Measurements from ENCODE around the gene DDX60.

Gene DDX60

DNA sequence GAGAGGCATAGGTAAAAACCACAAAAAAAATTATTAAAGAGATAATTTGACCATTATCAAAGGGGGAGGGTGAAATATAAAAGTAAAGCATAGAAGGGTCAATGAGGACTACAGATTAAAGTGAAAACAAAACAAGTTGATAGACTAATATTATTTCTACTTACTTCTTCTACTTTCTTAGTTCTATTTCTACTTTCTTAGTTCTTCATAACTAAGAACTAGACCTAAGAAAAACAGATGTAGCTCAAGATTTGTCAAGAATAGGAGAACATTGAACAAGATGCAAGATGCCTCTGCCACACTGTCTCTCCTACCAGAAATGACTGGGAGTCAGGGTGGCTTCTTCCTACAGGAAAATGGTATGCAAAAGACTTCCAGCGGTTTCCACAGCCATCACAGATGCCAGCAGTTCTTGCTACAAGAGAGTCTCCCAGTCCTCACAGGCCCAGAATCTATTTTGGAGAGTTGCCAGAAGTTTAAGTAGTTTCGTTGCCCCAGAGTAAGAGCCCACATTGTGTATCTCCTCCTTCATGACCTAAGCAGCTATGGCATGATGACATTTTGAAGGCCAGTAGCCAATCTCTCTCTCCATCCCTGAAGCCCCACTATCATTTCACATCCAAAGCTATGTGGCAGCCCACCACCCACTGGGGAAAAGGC lies 42.9 kb upstream of the DDX60 start:
- Histone ChIP-seq H3K9ac (ENCODE audit: low read length) (no peak overlapping the region), H3K27ac (ENCODE audit: low read depth, low read length) (no peak overlapping the region), H2AK5ac (ENCODE audit: low read length) (no peak overlapping the region), H3K9me3 (ENCODE audit: insufficient read depth, low read depth, low read length) (no peaks in the 10 kb centered on the region), H2BK5ac (ENCODE audit: low read depth, low read length, poor library complexity) (no peak overlapping the region), H4K91ac (ENCODE audit: low read depth, low read length) (no peak overlapping the region), H3K4me1 (ENCODE audit: control insufficient read depth in 1 of 2, insufficient read depth in 2 of 2, low read length in 2 of 2) (no peaks in the 10 kb centered on the region), H4K12ac (ENCODE audit: low read depth, low read length) (no peak overlapping the region), H3K79me1 (ENCODE audit: low read length) (no peaks in the 10 kb centered on the region), H3K4ac (ENCODE audit: low read depth, low read length) (no peak overlapping the region), H2BK12ac (ENCODE audit: low read length) (no peak overlapping the region), H3K4me3 (ENCODE audit: low read depth, low read length) (no peak overlapping the region), H2BK120ac (ENCODE audit: insufficient read depth, low read length, poor library complexity) (no peak overlapping the region), H3K36me3 (ENCODE audit: control insufficient read depth in 1 of 2, insufficient read depth in 2 of 2, low read length in 2 of 2) (no peaks in the 10 kb centered on the region), H3K4me2 (ENCODE audit: low read length) (no peak overlapping the region), H3K18ac (ENCODE audit: low read length) (no peak overlapping the region), H2AFZ (ENCODE audit: insufficient read depth, low read length, poor library complexity) (no peak overlapping the region), H3K27me3 (ENCODE audit: insufficient read depth, low read length) (no peaks in the 10 kb centered on the region), H4K8ac (ENCODE audit: low read depth, low read length) (no peak overlapping the region), H3K23ac (ENCODE audit: low read length) (no peak overlapping the region), H3K14ac (ENCODE audit: low read length) (no peak overlapping the region), H3K79me2 (ENCODE audit: control insufficient read depth, insufficient read depth, low read length, poor library complexity) (no peaks in the 10 kb centered on the region)
- DNase-seq, result no peak
- no CpG with 5 or more reads among the region's 2 CpGs for WGBS (ENCODE audit: extremely low coverage, insufficient coverage, insufficient read length)

DNA sequence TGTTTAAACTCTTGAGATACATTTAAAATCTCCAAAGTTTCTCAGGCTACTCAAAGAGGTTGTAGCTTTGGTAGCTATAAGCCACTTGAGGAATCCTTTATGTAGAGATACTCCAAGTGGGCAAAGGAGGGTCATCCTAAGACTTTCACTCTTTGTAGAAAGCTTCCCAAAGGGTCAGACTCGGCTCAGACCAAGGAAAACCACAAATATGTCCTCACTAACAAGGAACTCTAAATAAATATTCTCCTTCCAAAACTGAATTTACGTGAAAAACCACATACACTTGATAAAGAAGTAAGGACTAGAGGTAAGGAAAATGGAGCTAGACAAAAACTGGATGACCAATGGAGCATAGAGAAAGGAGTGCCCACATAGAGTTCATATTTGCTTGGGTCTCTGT lies 41.7 kb upstream of the DDX60 start:
- no peak overlapping the region for H4K8ac ChIP-seq (ENCODE audit: low read depth, low read length)
- H3K79me2 ChIP-seq (ENCODE audit: control insufficient read depth, insufficient read depth, low read length, poor library complexity), result no peaks in the 10 kb centered on the region
- no peak overlapping the region for H2BK5ac ChIP-seq (ENCODE audit: low read depth, low read length, poor library complexity)
- H3K79me1 ChIP-seq (ENCODE audit: low read length), result no peaks in the 10 kb centered on the region
- no peak overlapping the region for H4K12ac ChIP-seq (ENCODE audit: low read depth, low read length)
- no CpG with 5 or more reads among the region's 2 CpGs for WGBS (ENCODE audit: extremely low coverage, insufficient coverage, insufficient read length)
- H3K4ac ChIP-seq (ENCODE audit: low read depth, low read length), result no peak overlapping the region
- H3K36me3 ChIP-seq (ENCODE audit: control insufficient read depth in 1 of 2, insufficient read depth in 2 of 2, low read length in 2 of 2), result no peaks in the 10 kb centered on the region
- no peak overlapping the region for H2AFZ ChIP-seq (ENCODE audit: insufficient read depth, low read length, poor library complexity)
- no peaks in the 10 kb centered on the region for H3K9me3 ChIP-seq (ENCODE audit: insufficient read depth, low read depth, low read length)
- H3K27ac ChIP-seq (ENCODE audit: low read depth, low read length), result no peak overlapping the region
- no peak overlapping the region for H3K9ac ChIP-seq (ENCODE audit: low read length)
- H3K23ac ChIP-seq (ENCODE audit: low read length), result no peak overlapping the region
- no peak overlapping the region for H3K4me3 ChIP-seq (ENCODE audit: low read depth, low read length)
- no peak overlapping the region for H4K91ac ChIP-seq (ENCODE audit: low read depth, low read length)
- no peak overlapping the region for H2BK12ac ChIP-seq (ENCODE audit: low read length)
- no peaks in the 10 kb centered on the region for H3K27me3 ChIP-seq (ENCODE audit: insufficient read depth, low read length)
- no peak for DNase-seq
- no peak overlapping the region for H2AK5ac ChIP-seq (ENCODE audit: low read length)
- no peak overlapping the region for H2BK120ac ChIP-seq (ENCODE audit: insufficient read depth, low read length, poor library complexity)
- no peaks in the 10 kb centered on the region for H3K4me1 ChIP-seq (ENCODE audit: control insufficient read depth in 1 of 2, insufficient read depth in 2 of 2, low read length in 2 of 2)
- H3K14ac ChIP-seq (ENCODE audit: low read length), result no peak overlapping the region
- H3K18ac ChIP-seq (ENCODE audit: low read length), result no peak overlapping the region
- no peak overlapping the region for H3K4me2 ChIP-seq (ENCODE audit: low read length)

DNA sequence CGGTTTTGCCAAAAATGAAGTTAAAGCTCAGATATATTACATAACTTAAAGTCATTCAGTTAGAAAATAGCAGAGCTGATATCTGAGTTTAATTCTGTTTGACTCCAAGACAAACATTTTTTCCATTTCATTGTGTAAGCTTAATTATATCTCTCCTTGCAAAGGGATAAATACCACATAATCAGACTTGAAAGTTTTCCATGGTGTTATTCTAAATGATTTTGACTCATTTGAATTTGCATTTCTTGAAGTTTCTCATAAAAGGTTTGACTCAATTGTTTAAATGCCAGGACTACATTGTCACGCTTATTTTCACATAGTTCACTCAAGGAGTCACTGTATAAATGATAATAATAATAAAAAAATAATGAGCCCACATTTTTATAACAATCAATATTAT lies 39.4 kb upstream of the DDX60 start:
- Histone ChIP-seq H4K12ac (ENCODE audit: low read depth, low read length) (no peak overlapping the region), H2BK12ac (ENCODE audit: low read length) (no peak overlapping the region), H3K4ac (ENCODE audit: low read depth, low read length) (no peak overlapping the region), H3K23ac (ENCODE audit: low read length) (no peak overlapping the region), H3K9me3 (ENCODE audit: insufficient read depth, low read depth, low read length) (peaks cover 2% of the 10 kb centered on the region), H3K79me2 (ENCODE audit: control insufficient read depth, insufficient read depth, low read length, poor library complexity) (no peaks in the 10 kb centered on the region), H3K36me3 (ENCODE audit: control insufficient read depth in 1 of 2, insufficient read depth in 2 of 2, low read length in 2 of 2) (no peaks in the 10 kb centered on the region), H3K4me2 (ENCODE audit: low read length) (no peak overlapping the region), H3K18ac (ENCODE audit: low read length) (no peak overlapping the region), H2BK120ac (ENCODE audit: insufficient read depth, low read length, poor library complexity) (no peak overlapping the region), H2AFZ (ENCODE audit: insufficient read depth, low read length, poor library complexity) (no peak overlapping the region), H3K79me1 (ENCODE audit: low read length) (no peaks in the 10 kb centered on the region), H3K27ac (ENCODE audit: low read depth, low read length) (no peak overlapping the region), H3K27me3 (ENCODE audit: insufficient read depth, low read length) (no peaks in the 10 kb centered on the region), H4K8ac (ENCODE audit: low read depth, low read length) (no peak overlapping the region), H3K4me3 (ENCODE audit: low read depth, low read length) (no peak overlapping the region), H3K14ac (ENCODE audit: low read length) (no peak overlapping the region), H2BK5ac (ENCODE audit: low read depth, low read length, poor library complexity) (no peak overlapping the region), H4K91ac (ENCODE audit: low read depth, low read length) (no peak overlapping the region), H2AK5ac (ENCODE audit: low read length) (no peak overlapping the region), H3K9ac (ENCODE audit: low read length) (no peak overlapping the region), H3K4me1 (ENCODE audit: control insufficient read depth in 1 of 2, insufficient read depth in 2 of 2, low read length in 2 of 2) (no peaks in the 10 kb centered on the region)
- no CpG with 5 or more reads among the region's 2 CpGs for WGBS (ENCODE audit: extremely low coverage, insufficient coverage, insufficient read length)
- DNase-seq, result peak in 1 of 2 donors; percentile 22

DNA sequence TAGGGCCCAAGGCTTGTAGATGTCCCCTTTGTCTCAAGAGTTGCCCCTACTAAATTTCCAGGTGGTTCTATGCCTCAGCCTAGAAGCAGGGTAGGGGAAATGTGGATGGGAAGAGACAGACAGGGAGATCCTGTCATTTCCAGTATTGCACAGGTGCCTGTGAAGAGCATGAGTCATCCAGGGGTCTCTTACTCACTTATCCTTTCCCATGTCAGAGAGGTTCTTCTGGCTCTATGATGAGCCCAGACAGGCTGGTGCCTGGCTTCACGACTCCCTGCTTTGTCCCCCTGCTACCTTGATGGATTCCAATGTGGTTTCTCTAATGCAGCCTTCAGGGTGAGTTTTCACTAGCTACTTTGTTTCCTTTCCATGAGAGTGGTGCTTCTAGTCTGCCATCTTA lies 35.2 kb upstream of the DDX60 start:
- H2AFZ ChIP-seq (ENCODE audit: insufficient read depth, low read length, poor library complexity), result no peak overlapping the region
- H3K23ac ChIP-seq (ENCODE audit: low read length), result no peak overlapping the region
- no peak overlapping the region for H3K4me2 ChIP-seq (ENCODE audit: low read length)
- H3K4me3 ChIP-seq (ENCODE audit: low read depth, low read length), result no peak overlapping the region
- H3K14ac ChIP-seq (ENCODE audit: low read length), result no peak overlapping the region
- peak; percentile 1 to 13 for DNase-seq
- H3K36me3 ChIP-seq (ENCODE audit: control insufficient read depth in 1 of 2, insufficient read depth in 2 of 2, low read length in 2 of 2), result no peaks in the 10 kb centered on the region
- peaks cover 2% of the 10 kb centered on the region for H3K9me3 ChIP-seq (ENCODE audit: insufficient read depth, low read depth, low read length)
- no peaks in the 10 kb centered on the region for H3K79me1 ChIP-seq (ENCODE audit: low read length)
- no peak overlapping the region for H2BK120ac ChIP-seq (ENCODE audit: insufficient read depth, low read length, poor library complexity)
- no peaks in the 10 kb centered on the region for H3K79me2 ChIP-seq (ENCODE audit: control insufficient read depth, insufficient read depth, low read length, poor library complexity)
- H3K4ac ChIP-seq (ENCODE audit: low read depth, low read length), result no peak overlapping the region
- no peak overlapping the region for H4K91ac ChIP-seq (ENCODE audit: low read depth, low read length)
- no peak overlapping the region for H3K27ac ChIP-seq (ENCODE audit: low read depth, low read length)
- no CpG with 5 or more reads among the region's 1 CpG for WGBS (ENCODE audit: extremely low coverage, insufficient coverage, insufficient read length)
- no peak overlapping the region for H3K18ac ChIP-seq (ENCODE audit: low read length)
- no peak overlapping the region for H4K12ac ChIP-seq (ENCODE audit: low read depth, low read length)
- H4K8ac ChIP-seq (ENCODE audit: low read depth, low read length), result no peak overlapping the region
- H3K4me1 ChIP-seq (ENCODE audit: control insufficient read depth in 1 of 2, insufficient read depth in 2 of 2, low read length in 2 of 2), result no peaks in the 10 kb centered on the region
- H2AK5ac ChIP-seq (ENCODE audit: low read length), result no peak overlapping the region
- H3K27me3 ChIP-seq (ENCODE audit: insufficient read depth, low read length), result no peaks in the 10 kb centered on the region
- no peak overlapping the region for H2BK12ac ChIP-seq (ENCODE audit: low read length)
- no peak overlapping the region for H2BK5ac ChIP-seq (ENCODE audit: low read depth, low read length, poor library complexity)
- H3K9ac ChIP-seq (ENCODE audit: low read length), result no peak overlapping the region

Measured in trophoblast cell (in vitro differentiated cells and primary cell).